ENCODE data around the gene PARD3B.

DNA sequence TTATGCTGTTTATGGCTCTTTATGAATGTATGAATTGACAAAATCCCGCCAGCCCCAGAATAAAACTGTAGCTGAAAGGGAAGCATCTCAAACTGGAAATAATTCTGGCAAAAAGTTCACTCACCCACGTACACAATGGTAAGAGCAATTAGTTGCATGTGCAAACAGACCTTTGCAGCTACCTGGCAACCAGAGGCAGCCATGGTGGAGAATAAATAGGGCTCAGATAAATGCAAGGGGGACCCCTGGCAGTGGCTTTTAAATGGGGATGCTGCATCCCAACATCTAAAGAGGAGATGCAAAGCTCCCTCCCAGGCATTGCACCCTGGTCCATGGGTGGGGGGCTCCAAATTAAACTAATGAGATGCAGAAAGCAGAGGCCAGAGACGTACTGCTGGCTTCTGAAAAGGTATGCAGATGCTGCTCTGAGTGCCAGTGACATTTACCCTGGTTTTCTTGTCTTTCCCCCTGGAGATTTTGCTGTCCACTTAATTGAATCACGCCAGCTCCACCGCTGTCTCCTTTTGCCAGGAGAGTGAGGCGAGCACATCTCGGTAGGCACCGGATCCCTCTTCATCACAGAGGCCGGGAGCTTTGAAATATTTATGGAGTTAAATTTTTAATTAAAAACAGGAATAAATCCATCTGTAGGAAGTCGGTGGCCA lies 1010.4 kb downstream of the PARD3B start:
- TF ChIP-seq, protein P1, sequence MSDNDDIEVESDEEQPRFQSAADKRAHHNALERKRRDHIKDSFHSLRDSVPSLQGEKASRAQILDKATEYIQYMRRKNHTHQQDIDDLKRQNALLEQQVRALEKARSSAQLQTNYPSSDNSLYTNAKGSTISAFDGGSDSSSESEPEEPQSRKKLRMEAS (IDR thresholded peaks at IDR 0.05; ENCODE audit: low read depth, low read length), result no peak
- TF ChIP-seq, protein P2, sequence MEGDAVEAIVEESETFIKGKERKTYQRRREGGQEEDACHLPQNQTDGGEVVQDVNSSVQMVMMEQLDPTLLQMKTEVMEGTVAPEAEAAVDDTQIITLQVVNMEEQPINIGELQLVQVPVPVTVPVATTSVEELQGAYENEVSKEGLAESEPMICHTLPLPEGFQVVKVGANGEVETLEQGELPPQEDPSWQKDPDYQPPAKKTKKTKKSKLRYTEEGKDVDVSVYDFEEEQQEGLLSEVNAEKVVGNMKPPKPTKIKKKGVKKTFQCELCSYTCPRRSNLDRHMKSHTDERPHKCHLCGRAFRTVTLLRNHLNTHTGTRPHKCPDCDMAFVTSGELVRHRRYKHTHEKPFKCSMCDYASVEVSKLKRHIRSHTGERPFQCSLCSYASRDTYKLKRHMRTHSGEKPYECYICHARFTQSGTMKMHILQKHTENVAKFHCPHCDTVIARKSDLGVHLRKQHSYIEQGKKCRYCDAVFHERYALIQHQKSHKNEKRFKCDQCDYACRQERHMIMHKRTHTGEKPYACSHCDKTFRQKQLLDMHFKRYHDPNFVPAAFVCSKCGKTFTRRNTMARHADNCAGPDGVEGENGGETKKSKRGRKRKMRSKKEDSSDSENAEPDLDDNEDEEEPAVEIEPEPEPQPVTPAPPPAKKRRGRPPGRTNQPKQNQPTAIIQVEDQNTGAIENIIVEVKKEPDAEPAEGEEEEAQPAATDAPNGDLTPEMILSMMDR (IDR thresholded peaks at IDR 0.05; ENCODE audit: low read depth, low read length), result no peak
